T-cell (primary cell): ENCODE results near the gene KDM5A. TPM values are rescaled to one million over a fixed set of nuclear protein-coding genes. Genes with fewer than 3 reads are reported as not detected.
"Not testable (repeated sequence)": the region's sequence is repeated elsewhere in the genome, so short reads cannot be mapped to it uniquely, and the experiment has no call there.

Experiments
- ATAC-seq, 4 experiments: fragments of 200-7000 bp in 3 of 4; fragments of 150-1000 bp in 1 of 4; cut with Tn5 transposase; replicated peaks in 1 of 4; 1 replicate in 3 of 4; 2 replicates in 1 of 4; pipeline ENCODE4 v1.10.0; 2021; ENCODE audit warnings: moderate library complexity in 3 of 4, mild to moderate bottlenecking in 2 of 4, moderate number of reproducible peaks in 1 of 4
- CTCF ChIA-PET, 2 donors: fragments of 300-600 bp; sonication (Branson Sonifier 250); formaldehyde crosslinking; loops; one replicate each; lab custom pipeline; 2022; ENCODE audit warnings: antibody characterized with exemption in 2 of 2; lab: Charles Lee
- POLR2A ChIA-PET, 2 donors: fragments of 300-600 bp; sonication (Branson Sonifier 250); formaldehyde crosslinking; loops; one replicate each; lab custom pipeline; 2022; ENCODE audit warnings: antibody characterized with exemption in 2 of 2; lab: Charles Lee
- DNase-seq, 35 experiments: peaks; one replicate each; pipeline versions ENCODE4 v3.0.0 to v3.0.0-alpha.2; 2013 to 2023
- H3K27ac ChIP-seq: one replicate; pipeline ENCODE4 v1.5.1; 2013; ENCODE audit warnings: low read length
- H3K27me3 ChIP-seq, 2 experiments: replicated peaks in 1 of 2; 1 replicate in 1 of 2; 2 replicates in 1 of 2; pipeline versions ENCODE4 v1.6.1 to v1.7.0; 2013; ENCODE audit warnings: low read length in 1 of 2, mixed read lengths in 1 of 2; ENCODE audit not compliant: control insufficient read depth in 2 of 2, insufficient read depth in 2 of 2; ENCODE audit errors: extremely low read depth in 1 of 2
- H3K36me3 ChIP-seq, 2 donors: 1 replicate in 1 of 2; 2 replicates in 1 of 2; pipeline versions ENCODE4 v1.6.1 to v1.7.0; 2013; ENCODE audit warnings: low read length in 1 of 2; ENCODE audit not compliant: control insufficient read depth in 2 of 2, insufficient read depth in 1 of 2; ENCODE audit errors: extremely low read depth in 1 of 2
- H3K4me1 ChIP-seq, 2 experiments: 1 replicate in 1 of 2; 2 replicates in 1 of 2; pipeline versions ENCODE4 v1.6.1 to v1.7.0; 2013; ENCODE audit warnings: low read length in 2 of 2, mixed read lengths in 1 of 2; ENCODE audit not compliant: insufficient read depth in 2 of 2, control insufficient read depth in 1 of 2; ENCODE audit errors: extremely low read depth in 1 of 2
- H3K4me3 ChIP-seq, 2 donors: 1 replicate in 1 of 2; 2 replicates in 1 of 2; pipeline versions ENCODE4 v1.5.1 to v1.7.0; 2013; ENCODE audit warnings: mild to moderate bottlenecking in 2 of 2, low read length in 1 of 2, moderate library complexity in 1 of 2; ENCODE audit not compliant: control insufficient read depth in 1 of 2; ENCODE audit errors: extremely low read depth in 1 of 2
- H3K9me3 ChIP-seq: 2 replicates; pipeline ENCODE4 v1.7.0; 2013
- H3K27ac Mint-ChIP-seq, 2 donors: one replicate each; pipeline ENCODE4 v1.8.0; 2020 to 2021; ENCODE audit warnings: mild to moderate bottlenecking in 2 of 2, mixed read lengths in 2 of 2
- H3K27me3 Mint-ChIP-seq, 2 donors: one replicate each; pipeline ENCODE4 v1.8.0; 2021 to 2022; ENCODE audit warnings: mixed read lengths in 2 of 2
- H3K36me3 Mint-ChIP-seq: one replicate; pipeline ENCODE4 v1.8.0; 2021; ENCODE audit warnings: mixed read lengths
- H3K4me1 Mint-ChIP-seq, 3 donors: one replicate each; pipeline ENCODE4 v1.8.0; 2020 to 2022; ENCODE audit warnings: mixed read lengths in 3 of 3, mild to moderate bottlenecking in 1 of 3
- H3K4me3 Mint-ChIP-seq, 3 donors: one replicate each; pipeline ENCODE4 v1.8.0; 2020 to 2022; ENCODE audit warnings: mild to moderate bottlenecking in 3 of 3, mixed read lengths in 3 of 3, moderate library complexity in 3 of 3
- H3K9me3 Mint-ChIP-seq, 3 donors: one replicate each; pipeline ENCODE4 v1.8.0; 2020 to 2022; ENCODE audit warnings: mixed read lengths in 3 of 3
- WGBS: methylation state at CpG from one replicate; pipeline ENCODE4 v1.1.5; 2013; ENCODE audit warnings: missing lambda C conversion rate; ENCODE audit not compliant: insufficient coverage; 5-methylcytosine and 5-hydroxymethylcytosine counted together
- total RNA-seq, 35 experiments: library from RNA in 6 of 35; stranded (reverse) in 6 of 35; fragments of 120-200 nt in 1 of 35; gene quantifications; one replicate each; pipeline versions ENCODE4 v1.2.1 to v1.2.4 and lab custom pipeline; 2013 to 2026

KDM5A gene
- total RNA-seq (100 to 1,000 TPM; 126 to 157 (median 142) TPM), total RNA-seq (lab: John Stamatoyannopoulos, UW) (147 to 414 (median 248) reads per million in 29 experiments)
- 114 TPM for total RNA-seq (2013)

DNA sequence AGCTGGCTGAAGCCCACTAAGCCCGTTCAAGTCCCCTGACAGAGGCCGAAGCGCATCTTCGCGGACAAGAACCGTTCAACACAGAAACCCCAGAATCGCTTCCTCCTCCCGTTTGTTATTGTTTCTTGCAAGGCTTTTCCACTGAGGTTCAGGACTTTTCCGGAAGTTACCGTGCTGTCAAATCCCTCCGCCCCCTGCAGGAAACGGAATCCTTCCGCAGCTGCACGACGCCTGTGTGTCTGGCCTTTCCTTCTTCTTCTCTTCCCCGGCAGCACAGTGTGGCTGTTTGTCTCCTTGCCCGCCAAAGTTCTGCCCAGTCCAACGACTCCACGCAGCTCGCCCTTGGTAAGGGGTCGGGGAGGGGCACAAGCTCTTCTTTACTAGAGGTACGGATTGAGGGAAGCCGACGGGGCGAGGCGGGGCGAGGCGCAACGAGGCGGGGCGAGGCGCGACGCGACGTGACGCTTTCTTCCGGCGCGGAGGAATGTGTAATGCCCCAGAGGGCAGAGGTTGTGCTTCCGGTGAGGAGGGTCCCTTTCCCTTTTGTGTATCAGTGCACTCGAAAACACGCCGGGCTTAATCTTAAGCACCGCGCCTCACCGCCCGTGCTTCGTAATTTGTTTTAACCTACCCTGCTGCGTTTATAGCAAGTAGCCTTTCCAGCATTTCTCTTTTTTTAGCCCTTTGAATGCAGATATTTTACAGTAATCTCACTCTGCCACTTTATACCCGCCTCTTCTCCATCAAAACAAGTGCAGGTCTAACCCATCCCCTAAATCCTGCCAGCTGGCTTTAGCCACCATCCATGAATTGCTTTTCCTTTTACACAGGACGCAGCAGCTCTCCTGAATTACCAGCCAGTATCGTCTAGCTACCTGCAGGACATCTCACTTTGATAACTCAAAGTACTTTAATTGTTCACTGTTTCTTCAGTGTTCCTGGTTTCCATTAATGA is at the start of gene KDM5A:
KDM5A (minus strand) TSS at position 179 of the 955 bp plus-strand sequence. CDS start 229 bp downstream, outside the sequence.
- Mint-ChIP-seq H3K27me3 (no peaks in the 10 kb centered on the region), H3K27ac (peak within 1 kb of the TSS; percentile 98), H3K4me3 (peak within 1 kb of the TSS; percentile 84 to 97 (median 96)), H3K9me3 (no peaks in the 10 kb centered on the region), H3K4me1 (peaks cover 43 to 55% (median 48%) of the 10 kb centered on the region in 3 donors), H3K36me3 (peaks cover 12% of the 10 kb centered on the region)
- DNase-seq (peak; percentile 81 to 95 (median 89)), ATAC-seq (peak; percentile 92 to 94 (median 92))
- H3K9me3 ChIP-seq = no peaks in the 10 kb centered on the region
- H3K27ac ChIP-seq = peak within 1 kb of the TSS; percentile 95
- ChIA-PET CTCF (interaction anchor here (0.5 to 2.9 kb wide), 6 partner anchors 11 to 252 kb away, joined by 3 to 26 read pairs (median 4); partner anchors contain the start of gene CCDC77 (in 2 of the 2)), POLR2A (interaction anchor here (0.5 to 2.9 kb wide), 10 partner anchors 11 to 361 kb away, joined by 3 to 14 read pairs (median 5); partner anchors contain the start of gene CCDC77 (in 2 of the 2))
- H3K4me3 ChIP-seq = peak within 1 kb of the TSS; percentile 78 to 98
- peaks cover 17 to 25% of the 10 kb centered on the region in 2 experiments for H3K4me1 ChIP-seq
- WGBS = 1% methylated on average over 46 of the region's 53 CpGs
- H3K36me3 ChIP-seq = peaks cover 0 to 8% of the 10 kb centered on the region in 2 donors
- no peaks in the 10 kb centered on the region for H3K27me3 ChIP-seq

DNA sequence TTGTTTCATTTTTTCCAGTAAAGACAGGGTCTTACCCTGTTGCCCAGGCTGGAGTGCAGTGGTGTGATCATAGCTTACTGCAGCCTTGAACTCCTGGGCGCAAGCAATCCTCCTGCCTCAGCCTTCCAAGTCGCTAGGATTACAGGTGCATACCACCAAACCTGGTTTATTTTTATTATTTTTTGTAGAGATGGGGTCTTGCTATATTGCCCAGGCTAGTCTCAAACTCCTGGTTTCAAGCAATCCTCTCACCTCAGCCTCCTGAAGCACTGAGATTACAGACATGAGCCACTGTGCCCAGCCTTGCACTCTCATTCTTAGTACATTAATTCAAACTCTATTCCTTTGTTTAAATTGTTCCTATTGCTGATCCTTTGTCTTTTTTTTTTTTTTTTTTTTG is 46.6 kb upstream of the KDM5A start:
- WGBS = no CpG with 5 or more reads among the region's 2 CpGs
- not testable (repeated sequence) for H3K4me1 Mint-ChIP-seq
- H3K36me3 ChIP-seq = peaks cover 14 to 49% of the 10 kb centered on the region in 2 donors

DNA sequence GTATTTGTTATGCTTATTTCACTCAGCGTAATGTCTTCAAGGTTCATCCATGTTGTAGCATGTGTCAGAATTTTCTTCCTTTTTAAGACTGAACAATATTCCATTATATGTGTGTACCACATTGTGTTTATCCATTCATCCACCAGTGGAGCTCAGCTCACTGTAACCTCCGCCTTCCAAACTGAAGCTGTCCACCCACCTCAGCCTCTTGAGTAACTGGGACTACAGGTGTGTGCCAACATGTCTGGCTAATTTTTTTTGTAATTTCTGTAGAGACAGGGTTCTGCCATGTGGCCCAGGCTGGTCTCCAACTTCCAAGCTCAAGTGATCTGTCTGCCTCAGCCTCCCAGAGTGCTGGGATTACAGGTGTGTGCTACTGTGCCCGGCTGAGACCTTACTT is 33.4 kb upstream of the KDM5A start:
- Histone ChIP-seq H3K27me3 (no peaks in the 10 kb centered on the region), H3K9me3 (no peaks in the 10 kb centered on the region), H3K36me3 (peaks cover 5 to 29% of the 10 kb centered on the region in 2 donors), H3K4me1 (no peaks in the 10 kb centered on the region), H3K27ac (no peak overlapping the region), H3K4me3 (no peak overlapping the region)
- DNase-seq = no peak
- Mint-ChIP-seq H3K4me3 (no peak overlapping the region), H3K9me3 (no peaks in the 10 kb centered on the region), H3K4me1 (no peaks in the 10 kb centered on the region), H3K36me3 (peaks cover 29% of the 10 kb centered on the region), H3K27me3 (no peaks in the 10 kb centered on the region), H3K27ac (no peak overlapping the region)
- WGBS = 100% methylated on average over 1 of the region's 3 CpGs
- ChIA-PET CTCF (no interaction called here), POLR2A (no interaction called here)
- no peak for ATAC-seq

More for the DNA sequence above, 46.6 kb upstream of the KDM5A start:
- H3K27me3 ChIP-seq, H3K9me3 ChIP-seq, POLR2A ChIA-PET, H3K27ac Mint-ChIP-seq, H3K9me3 Mint-ChIP-seq, DNase-seq, H3K4me3 Mint-ChIP-seq, ATAC-seq, H3K4me3 ChIP-seq, H3K27ac ChIP-seq, H3K27me3 Mint-ChIP-seq, H3K4me1 ChIP-seq: not testable (repeated sequence)
- CTCF ChIA-PET = interaction anchor here in 1 of 2 donors (0.7 kb wide), 1 partner anchor 17 kb away, joined by 5 read pairs; no protein-coding TSS in a partner anchor
- H3K36me3 Mint-ChIP-seq = peaks cover 63% of the 10 kb centered on the region

DNA sequence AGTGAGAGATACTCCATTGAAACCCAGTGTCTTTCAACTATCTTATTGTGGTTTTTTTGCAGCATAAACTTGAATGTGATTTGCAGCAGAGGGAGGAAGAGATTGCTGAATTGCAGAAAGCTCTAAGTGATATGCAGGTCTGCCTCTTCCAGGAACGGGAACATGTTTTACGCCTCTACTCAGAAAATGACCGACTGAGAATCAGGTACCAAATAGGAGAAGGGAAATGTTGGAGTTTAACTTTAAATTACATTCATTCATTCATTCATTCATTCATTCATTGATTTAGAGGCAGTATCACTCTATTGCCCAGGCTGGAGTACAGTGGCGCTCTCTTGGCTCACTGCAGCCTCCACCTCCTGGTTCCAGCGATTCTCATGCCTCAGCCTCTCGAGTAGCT is 29.3 kb upstream of the KDM5A start:
- no peak overlapping the region for H3K4me3 Mint-ChIP-seq
- no peaks in the 10 kb centered on the region for H3K9me3 Mint-ChIP-seq
- peaks cover 29% of the 10 kb centered on the region for H3K36me3 Mint-ChIP-seq
- H3K4me1 Mint-ChIP-seq = no peaks in the 10 kb centered on the region
- ChIA-PET POLR2A (no interaction called here), CTCF (no interaction called here)
- H3K27me3 ChIP-seq = no peaks in the 10 kb centered on the region
- no peak overlapping the region for H3K4me3 ChIP-seq
- H3K4me1 ChIP-seq = no peaks in the 10 kb centered on the region
- no peak overlapping the region for H3K27ac ChIP-seq
- ATAC-seq (no peak), DNase-seq (no peak)
- H3K36me3 ChIP-seq = peaks cover 5 to 36% of the 10 kb centered on the region in 2 donors
- 100% methylated on average over 1 of the region's 6 CpGs for WGBS
- no peaks in the 10 kb centered on the region for H3K9me3 ChIP-seq
- no peak overlapping the region for H3K27ac Mint-ChIP-seq
- no peaks in the 10 kb centered on the region for H3K27me3 Mint-ChIP-seq

DNA sequence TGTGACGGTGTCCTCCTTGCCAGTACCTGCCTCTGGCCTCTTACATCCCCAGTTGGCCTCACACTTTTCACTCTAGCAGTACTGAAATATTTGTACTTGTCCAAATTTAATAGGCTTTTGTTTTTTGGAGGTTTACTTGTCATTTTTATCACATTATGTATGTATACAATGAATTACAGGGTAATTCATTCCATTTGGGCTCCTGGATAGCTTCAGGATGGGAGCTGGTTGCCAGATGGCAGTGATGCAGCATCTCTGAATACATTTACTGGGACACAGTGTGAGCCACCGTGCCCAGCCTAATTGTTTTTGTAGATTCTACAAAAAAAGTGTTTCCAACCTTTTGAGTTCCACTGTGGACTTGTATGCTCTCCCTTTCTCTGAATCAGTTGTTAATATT is 25.7 kb upstream of the KDM5A start:
- ATAC-seq (no peak), DNase-seq (no peak)
- Histone ChIP-seq H3K4me3 (no peak overlapping the region), H3K27ac (no peak overlapping the region), H3K36me3 (peaks cover 5 to 45% of the 10 kb centered on the region in 2 donors), H3K27me3 (no peaks in the 10 kb centered on the region), H3K4me1 (no peaks in the 10 kb centered on the region), H3K9me3 (no peaks in the 10 kb centered on the region)
- Mint-ChIP-seq H3K4me3 (no peak overlapping the region), H3K27ac (no peak overlapping the region), H3K27me3 (no peaks in the 10 kb centered on the region), H3K9me3 (no peaks in the 10 kb centered on the region), H3K36me3 (peaks cover 43% of the 10 kb centered on the region), H3K4me1 (no peaks in the 10 kb centered on the region)
- CTCF ChIA-PET = no interaction called here
- WGBS = no CpG with 5 or more reads among the region's 2 CpGs
- POLR2A ChIA-PET = no interaction called here

DNA sequence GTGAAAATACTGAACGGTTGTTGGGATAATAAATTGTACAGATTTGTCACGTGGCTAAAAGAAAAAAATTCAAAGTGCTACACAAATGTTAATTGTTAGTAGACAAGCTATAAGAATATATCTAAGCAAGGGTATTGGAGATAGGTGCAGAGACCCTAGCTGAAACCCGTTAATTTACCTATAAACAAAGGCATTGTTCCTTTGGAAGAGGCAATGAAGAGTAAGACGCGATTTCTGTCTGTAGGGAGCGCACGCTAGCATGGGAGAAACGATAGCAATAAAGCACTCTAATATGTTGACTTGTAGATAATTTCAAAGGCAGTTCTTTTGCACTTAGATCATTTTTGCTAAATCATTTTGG is 12.9 kb upstream of the KDM5A start:
- no peaks in the 10 kb centered on the region for H3K9me3 ChIP-seq

More for the DNA sequence above, 12.9 kb upstream of the KDM5A start:
- H3K36me3 ChIP-seq = no peaks in the 10 kb centered on the region
- H3K27ac ChIP-seq = peak overlapping the region; percentile 37
- Mint-ChIP-seq H3K4me1 (peaks cover 0 to 5% (median 2%) of the 10 kb centered on the region in 3 donors), H3K36me3 (peaks cover 17% of the 10 kb centered on the region), H3K4me3 (no peak overlapping the region), H3K27ac (no peak overlapping the region), H3K9me3 (no peaks in the 10 kb centered on the region), H3K27me3 (no peaks in the 10 kb centered on the region)
- ChIA-PET POLR2A (interaction anchor here in 1 of 2 donors (0.6 kb wide), 1 partner anchor 13 kb away, joined by 5 read pairs; the partner anchor contains the start of gene KDM5A), CTCF (interaction anchor here (0.5 to 2.9 kb wide), 6 partner anchors 13 to 212 kb away, joined by 3 to 26 read pairs (median 3); partner anchors contain the start of gene KDM5A (in 1 of the 2))
- no peaks in the 10 kb centered on the region for H3K27me3 ChIP-seq
- DNase-seq (peak in 6 of 35 experiments; percentile 3 to 36 (median 6)), ATAC-seq (no peak)
- H3K4me1 ChIP-seq = peaks cover 5 to 10% of the 10 kb centered on the region in 2 experiments
- 10% methylated on average over 3 of the region's 8 CpGs for WGBS
- H3K4me3 ChIP-seq = peak overlapping the region; percentile 70 to 71
